Large intestine (tissue), 3 donors: Measurements from ENCODE around the gene RNF14. TPM values are rescaled to one million over a fixed set of nuclear protein-coding genes. Genes with fewer than 3 reads are reported as not detected.

Source experiments
- DNase-seq, 2 donors: peaks; one replicate each; pipeline versions ENCODE4 v3.0.0 to v3.0.0-alpha.2; 2013
- H3K27ac ChIP-seq: one replicate; pipeline ENCODE4 v1.5.1; 2013; ENCODE audit warnings: low read length
- H3K27me3 ChIP-seq: 2 replicates; pipeline ENCODE4 v1.6.1; 2013; ENCODE audit warnings: low read length; ENCODE audit not compliant: control insufficient read depth, insufficient read depth
- H3K36me3 ChIP-seq: 2 replicates; pipeline ENCODE4 v1.6.1; 2013; ENCODE audit warnings: low read length; ENCODE audit not compliant: control insufficient read depth, insufficient read depth
- H3K4me1 ChIP-seq: one replicate; pipeline ENCODE4 v1.6.1; 2013; ENCODE audit warnings: low read length; ENCODE audit not compliant: control insufficient read depth, insufficient read depth
- H3K4me3 ChIP-seq: one replicate; pipeline ENCODE4 v1.5.1; 2013; ENCODE audit warnings: low read length
- H3K9me3 ChIP-seq: one replicate; pipeline ENCODE4 v1.6.1; 2013; ENCODE audit warnings: mild to moderate bottlenecking, low read depth, low read length, moderate library complexity; ENCODE audit not compliant: control insufficient read depth
- WGBS: methylation state at CpG from one replicate; pipeline ENCODE4 v1.1.5; 2013; ENCODE audit warnings: low lambda C conversion rate; ENCODE audit not compliant: insufficient coverage; 5-methylcytosine and 5-hydroxymethylcytosine counted together
- polyA plus RNA-seq: library from polyadenylated mRNA; unstranded; fragments of 120-200 nt; gene quantifications from one replicate; pipeline ENCODE4 v1.2.1, GENCODE V29; 2013

Gene RNF14
- polyA plus RNA-seq, 1 donor: 55.4 TPM

DNA sequence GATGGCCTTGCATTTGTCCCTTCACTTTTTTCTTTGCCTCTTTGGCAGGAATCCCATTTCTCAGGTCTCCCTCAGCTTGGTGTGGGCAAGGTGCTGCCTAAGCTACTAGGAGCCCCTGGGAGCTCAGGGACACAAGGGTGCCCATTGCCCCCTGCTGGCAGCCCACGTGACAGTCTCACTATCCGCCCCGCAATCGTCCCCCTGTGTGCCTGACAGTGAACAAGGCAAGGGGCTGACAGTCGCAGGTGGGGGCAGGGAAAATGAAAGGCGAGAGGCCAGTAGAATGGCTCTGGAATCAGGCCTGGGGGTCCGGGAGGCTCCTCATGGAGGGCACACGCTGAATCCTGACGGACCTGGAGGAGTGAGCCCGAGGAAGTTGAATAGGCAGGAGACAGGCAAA, 8.9 kb upstream of the RNF14 start:
- no peak overlapping the region for H3K4me3 ChIP-seq
- no peaks in the 10 kb centered on the region for H3K36me3 ChIP-seq
- H3K4me1 ChIP-seq: peaks cover 5% of the 10 kb centered on the region
- H3K27me3 ChIP-seq: no peaks in the 10 kb centered on the region
- no peak overlapping the region for H3K27ac ChIP-seq
- DNase-seq: no peak
- H3K9me3 ChIP-seq: no peaks in the 10 kb centered on the region
- no CpG with 5 or more reads among the region's 10 CpGs for WGBS

DNA sequence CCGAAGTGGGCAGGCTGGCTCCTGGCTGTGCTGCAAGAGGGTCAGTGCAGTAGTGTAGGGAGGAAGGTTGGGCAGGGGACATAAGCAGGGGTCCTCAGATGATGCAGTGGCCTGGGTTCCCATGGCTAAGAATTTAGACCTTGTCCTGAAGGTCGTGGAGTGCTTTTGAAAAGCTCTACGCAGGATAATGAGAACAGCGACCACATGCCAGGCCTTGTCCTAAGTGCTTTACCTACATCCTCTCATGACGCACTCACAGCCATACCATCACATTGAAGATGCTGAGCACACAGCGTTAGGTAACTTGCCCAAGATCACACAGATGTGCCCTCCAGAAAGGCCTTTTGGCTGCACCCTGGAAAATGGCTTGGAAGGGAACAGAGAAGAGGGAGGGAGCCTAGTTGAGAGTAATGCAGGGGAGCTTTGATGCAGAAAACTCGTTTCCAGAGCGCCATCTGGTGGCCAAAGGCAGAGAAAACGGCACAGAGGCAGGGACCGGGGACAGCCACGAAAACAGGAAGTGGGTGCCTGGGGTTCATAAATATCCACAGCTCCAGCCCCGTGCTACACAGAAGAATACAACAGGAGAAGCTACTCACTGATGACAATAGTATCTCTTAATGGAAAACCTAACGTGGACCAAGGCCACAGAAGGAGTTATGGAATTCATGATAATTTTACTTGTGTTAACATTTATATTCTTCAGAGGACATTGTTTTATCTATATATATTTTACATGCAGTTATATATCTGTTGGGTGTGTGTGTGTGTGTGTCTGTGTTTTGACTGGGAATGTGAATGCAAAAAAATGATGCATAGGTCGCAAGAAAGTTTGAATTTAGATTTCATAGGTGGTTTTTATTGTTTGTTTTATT, 8.2 kb upstream of the RNF14 start:
- Histone ChIP-seq H3K27ac (no peak overlapping the region), H3K36me3 (no peaks in the 10 kb centered on the region), H3K9me3 (no peaks in the 10 kb centered on the region), H3K27me3 (no peaks in the 10 kb centered on the region), H3K4me1 (peaks cover 5% of the 10 kb centered on the region), H3K4me3 (no peak overlapping the region)
- WGBS: no CpG with 5 or more reads among the region's 14 CpGs
- peak; percentile 87 to 89 for DNase-seq

DNA sequence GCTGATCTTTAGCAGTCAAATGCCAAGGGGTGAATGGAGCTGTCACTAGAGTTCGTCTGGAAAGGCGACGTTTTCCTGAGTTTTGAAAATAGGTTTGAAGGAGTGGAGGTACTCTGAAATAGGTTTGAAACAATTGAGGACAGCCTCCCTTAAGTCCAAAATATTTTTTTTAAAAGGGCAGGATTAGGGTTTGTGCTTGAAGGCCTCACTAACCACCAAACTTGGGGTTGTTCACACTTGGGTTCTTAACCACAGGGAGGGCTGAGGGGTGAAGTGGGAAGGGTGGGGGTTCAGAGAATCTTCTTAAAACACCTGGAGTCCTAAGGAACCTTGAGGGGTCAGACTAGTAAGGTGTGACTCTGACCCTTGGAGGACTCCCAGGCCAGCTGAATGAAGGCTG, 7.4 kb upstream of the RNF14 start:
- no peak overlapping the region for H3K27ac ChIP-seq
- H3K4me1 ChIP-seq: peaks cover 5% of the 10 kb centered on the region
- WGBS: no CpG with 5 or more reads among the region's 3 CpGs

DNA sequence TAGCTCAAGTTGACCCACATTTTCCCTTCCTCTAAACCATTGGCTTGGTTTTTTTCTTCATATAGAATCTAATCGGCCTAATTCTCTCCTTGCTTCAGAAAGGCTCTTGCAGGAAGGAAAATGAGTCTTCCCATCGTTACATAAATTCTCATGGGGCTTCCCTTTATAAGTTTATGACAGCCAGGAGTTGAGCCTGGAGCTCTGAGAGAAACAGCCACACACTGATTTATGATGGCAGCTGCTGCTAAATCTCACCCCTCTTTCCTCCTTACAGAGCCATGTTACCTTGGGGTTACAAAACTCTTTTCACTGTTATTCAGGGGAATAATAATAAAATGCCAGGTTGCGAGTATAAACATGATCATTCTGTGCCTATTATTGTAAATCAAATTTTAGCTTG, 5.2 kb upstream of the RNF14 start:
- H3K36me3 ChIP-seq: no peaks in the 10 kb centered on the region
- no peak overlapping the region for H3K27ac ChIP-seq
- H3K4me1 ChIP-seq: peaks cover 8% of the 10 kb centered on the region
- no peaks in the 10 kb centered on the region for H3K9me3 ChIP-seq
- no peak for DNase-seq
- WGBS: 92% methylated on average over 2 of the region's 3 CpGs
- no peaks in the 10 kb centered on the region for H3K27me3 ChIP-seq
- no peak overlapping the region for H3K4me3 ChIP-seq

More for the DNA sequence above, 7.4 kb upstream of the RNF14 start:
- H3K27me3 ChIP-seq: no peaks in the 10 kb centered on the region
- H3K4me3 ChIP-seq: no peak overlapping the region
- no peak for DNase-seq
- no peaks in the 10 kb centered on the region for H3K36me3 ChIP-seq
- no peaks in the 10 kb centered on the region for H3K9me3 ChIP-seq

DNA sequence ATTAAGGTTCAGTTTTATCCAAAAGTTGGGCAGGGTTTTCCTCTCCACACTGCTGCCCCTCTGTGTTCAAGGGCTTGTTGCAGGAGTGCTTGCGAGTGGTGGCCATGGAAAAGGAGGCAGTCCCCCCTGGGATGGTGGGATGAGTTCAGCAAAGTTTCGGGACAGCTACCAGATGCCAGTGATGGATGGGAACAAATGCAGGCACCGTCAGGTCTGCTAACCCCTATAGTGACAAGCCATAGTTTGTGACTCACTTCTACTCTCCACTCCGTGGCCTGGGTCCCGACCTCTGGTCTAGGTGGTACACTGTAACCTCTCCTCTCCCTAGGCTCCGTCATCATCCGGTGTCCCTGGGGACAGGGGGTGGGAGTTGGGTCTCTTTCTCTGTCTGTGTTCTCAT, 3.8 kb upstream of the RNF14 start:
- no CpG with 5 or more reads among the region's 7 CpGs for WGBS
- Histone ChIP-seq H3K36me3 (no peaks in the 10 kb centered on the region), H3K4me1 (peaks cover 6% of the 10 kb centered on the region), H3K27me3 (no peaks in the 10 kb centered on the region), H3K4me3 (no peak overlapping the region), H3K9me3 (no peaks in the 10 kb centered on the region), H3K27ac (no peak overlapping the region)
- no peak for DNase-seq

DNA sequence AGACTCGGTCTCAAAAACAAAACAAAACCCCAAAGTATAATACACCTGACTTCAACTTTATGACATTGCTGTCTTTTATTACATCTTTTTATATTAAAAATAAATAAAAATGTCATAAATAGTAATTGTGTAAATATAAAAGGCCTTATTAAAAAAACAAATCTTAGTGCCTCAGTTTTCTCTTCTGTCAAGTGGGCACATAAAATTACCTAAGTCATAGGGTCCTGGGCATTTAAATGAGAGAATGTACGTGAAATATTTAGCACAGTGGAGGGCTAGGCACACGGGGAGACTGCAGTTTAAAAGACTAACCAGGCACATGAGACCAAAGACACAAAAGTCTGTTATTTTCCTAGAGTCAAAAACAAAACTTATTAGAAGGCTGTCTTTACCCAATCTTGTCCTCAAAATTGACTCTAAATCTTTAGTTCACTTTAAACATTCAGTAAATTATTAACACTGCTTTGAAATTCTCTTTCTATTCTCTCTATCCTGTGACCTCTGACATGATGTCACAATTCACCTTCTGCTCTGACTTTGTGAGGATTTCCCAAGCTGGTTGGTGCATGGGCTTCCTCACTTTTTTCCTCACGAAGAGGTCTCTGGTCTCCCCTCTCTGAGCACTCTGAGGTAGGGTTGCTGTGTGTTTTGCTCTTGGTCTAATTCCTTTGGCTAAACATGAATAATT, 2.5 kb upstream of the RNF14 start:
- Histone ChIP-seq H3K36me3 (no peaks in the 10 kb centered on the region), H3K27ac (no peak overlapping the region), H3K9me3 (no peaks in the 10 kb centered on the region), H3K4me3 (no peak overlapping the region), H3K4me1 (peaks cover 8% of the 10 kb centered on the region), H3K27me3 (no peaks in the 10 kb centered on the region)
- peak in 1 of 2 donors; percentile 56 for DNase-seq
- WGBS: 100% methylated on average over 1 of the region's 4 CpGs

DNA sequence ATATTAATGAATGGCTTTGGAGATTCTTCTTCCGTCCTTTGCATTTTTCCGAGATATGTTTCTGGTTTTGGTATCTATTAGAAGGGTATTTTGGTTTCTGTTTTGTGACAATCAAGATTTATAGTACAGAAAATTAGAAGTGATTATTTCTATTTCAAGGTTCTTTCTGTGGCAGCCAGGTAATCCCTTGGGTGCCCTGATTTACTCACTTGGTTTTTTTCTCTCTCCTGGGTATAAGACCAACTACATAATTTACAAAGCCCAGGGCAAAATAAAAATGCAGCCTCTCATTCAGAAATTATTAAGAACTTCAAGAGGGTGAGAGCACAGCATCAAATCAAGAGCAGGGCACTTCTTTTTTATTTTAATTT, 2.0 kb upstream of the RNF14 start:
- Histone ChIP-seq H3K27ac (no peak overlapping the region), H3K9me3 (no peaks in the 10 kb centered on the region), H3K27me3 (no peaks in the 10 kb centered on the region), H3K4me1 (peaks cover 8% of the 10 kb centered on the region), H3K36me3 (no peaks in the 10 kb centered on the region), H3K4me3 (no peak overlapping the region)
- WGBS: no CpG with 5 or more reads among the region's 2 CpGs
- no peak for DNase-seq

DNA sequence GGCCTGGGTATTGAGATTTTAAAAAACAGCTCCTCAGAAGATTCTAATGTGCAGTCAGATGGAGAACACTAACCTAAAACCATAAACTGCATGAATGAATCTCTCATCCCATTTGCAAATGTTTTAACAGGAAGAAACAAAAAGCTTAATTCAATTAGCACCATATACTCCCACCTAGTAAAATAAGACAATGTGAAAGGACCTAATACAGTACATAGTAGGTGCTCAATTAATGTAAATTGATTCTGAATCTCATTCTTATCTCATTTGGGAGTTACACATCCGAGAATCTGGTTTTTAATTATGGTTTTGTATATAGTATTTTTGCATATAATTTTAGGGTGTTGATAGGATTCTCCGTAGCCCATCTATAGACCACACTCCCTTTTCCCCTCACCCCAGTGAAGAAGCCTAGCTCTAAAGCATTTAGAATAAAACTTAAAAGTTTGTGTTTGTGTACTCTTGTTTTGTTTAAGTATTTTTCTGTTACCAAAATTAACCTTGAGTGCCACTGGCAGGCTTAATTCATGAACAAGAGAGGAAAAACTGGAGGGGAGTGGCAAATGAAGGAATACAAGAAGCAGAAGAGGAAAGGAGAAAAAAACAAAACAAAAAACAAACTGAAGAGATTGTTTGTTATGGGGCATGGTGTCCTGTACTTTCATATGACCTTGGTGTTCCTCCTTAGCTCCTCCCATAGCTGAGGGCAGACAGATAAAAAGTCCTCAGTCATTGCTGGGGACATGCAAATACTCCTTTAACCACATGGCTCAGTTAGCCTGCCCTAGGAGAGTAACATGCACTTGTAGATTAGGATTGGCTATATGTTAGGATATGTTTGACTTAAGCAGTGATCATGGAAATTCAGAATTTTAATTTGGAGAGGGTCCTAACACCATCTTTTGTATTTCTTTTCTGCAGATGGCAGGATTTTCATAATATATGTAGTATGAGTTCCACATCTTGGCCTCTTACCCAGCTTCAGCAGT, 1.2 kb downstream of the RNF14 start:
- peak in 1 of 2 donors; percentile 78 for DNase-seq
- WGBS: 60% methylated on average over 1 of the region's 2 CpGs
- Histone ChIP-seq H3K4me3 (peak overlapping the region; percentile 61), H3K27ac (peak overlapping the region; percentile 85), H3K4me1 (peaks cover 8% of the 10 kb centered on the region), H3K9me3 (no peaks in the 10 kb centered on the region), H3K36me3 (peaks cover 11% of the 10 kb centered on the region), H3K27me3 (no peaks in the 10 kb centered on the region)

DNA sequence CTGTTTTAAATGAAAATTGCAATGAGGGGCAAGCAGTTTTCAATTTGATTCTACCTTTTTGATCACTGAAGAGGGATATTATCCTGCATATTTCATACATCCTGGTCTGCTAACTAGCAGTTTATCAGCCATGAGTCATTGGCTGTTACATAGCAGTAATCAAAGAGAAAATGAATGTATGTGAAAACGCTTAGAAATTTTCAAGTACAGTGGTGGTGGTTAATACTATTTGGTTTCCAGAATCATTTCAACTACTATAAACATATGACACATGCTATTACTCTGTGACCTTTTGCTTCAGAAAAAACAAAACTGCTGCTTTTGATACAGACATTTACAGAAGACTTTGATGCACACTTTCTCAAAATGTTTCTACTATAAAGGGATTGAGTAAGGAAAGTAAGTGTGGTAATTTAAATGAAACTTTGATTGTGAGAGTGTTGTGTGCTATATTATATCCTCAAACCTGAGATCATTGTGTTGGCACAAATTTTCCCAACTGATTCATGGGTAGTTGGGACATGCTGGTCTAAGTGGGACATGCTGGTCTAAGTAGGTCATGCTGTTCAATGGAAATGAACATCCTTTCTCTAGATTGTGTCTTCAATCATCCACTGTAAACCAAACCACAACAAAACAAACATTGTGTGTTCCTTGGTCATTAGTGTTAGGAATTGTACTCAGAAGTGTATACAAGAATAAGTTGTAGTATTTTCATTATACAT, 5.1 kb downstream of the RNF14 start:
- no peak for DNase-seq
- peaks cover 32% of the 10 kb centered on the region for H3K36me3 ChIP-seq
- H3K4me1 ChIP-seq: peaks cover 13% of the 10 kb centered on the region
- WGBS: no CpG with 5 or more reads among the region's 1 CpG
- no peaks in the 10 kb centered on the region for H3K9me3 ChIP-seq
- H3K4me3 ChIP-seq: no peak overlapping the region
- no peaks in the 10 kb centered on the region for H3K27me3 ChIP-seq
- no peak overlapping the region for H3K27ac ChIP-seq
